Measurements from ENCODE around the gene RAET1G.
"Not testable (repeated sequence)": the region's sequence is repeated elsewhere in the genome, so short reads cannot be mapped to it uniquely, and the experiment has no call there.

Gene RAET1G

DNA sequence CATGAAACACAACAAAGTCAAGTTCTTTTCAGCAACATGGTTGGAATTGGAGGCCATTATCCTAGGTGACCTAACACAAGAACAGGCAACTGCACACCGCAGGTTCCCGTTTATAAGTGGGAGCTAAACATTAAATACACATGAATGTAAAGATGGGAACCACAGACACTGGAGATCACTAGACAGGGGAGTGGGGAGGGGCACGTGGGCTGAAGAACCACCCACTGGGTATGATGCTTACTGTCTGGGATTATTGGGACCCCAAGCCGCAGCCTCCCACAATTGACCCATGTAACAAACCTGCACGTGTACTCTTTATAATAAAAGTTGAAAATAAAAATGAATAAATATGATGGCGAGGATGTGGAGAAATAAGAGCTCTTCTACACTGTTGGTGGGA is 8.6 kb upstream of the RAET1G start:
- H3K4me3 ChIP-seq (IDR thresholded peaks at IDR 0.05; ENCODE audit: insufficient read depth, low read depth, low read length): no peak overlapping the region
- no peaks in the 10 kb centered on the region for H4K20me1 ChIP-seq (ENCODE audit: insufficient read depth)
- H2AFZ ChIP-seq (ENCODE audit: low read depth): no peak overlapping the region
- peaks cover 60% of the 10 kb centered on the region; the same call in 1 of the 2 replicates for H3K27me3 ChIP-seq (ENCODE audit: insufficient read depth, low read depth)
- H3K4me2 ChIP-seq: no peak overlapping the region
- TF ChIP-seq, protein P1, sequence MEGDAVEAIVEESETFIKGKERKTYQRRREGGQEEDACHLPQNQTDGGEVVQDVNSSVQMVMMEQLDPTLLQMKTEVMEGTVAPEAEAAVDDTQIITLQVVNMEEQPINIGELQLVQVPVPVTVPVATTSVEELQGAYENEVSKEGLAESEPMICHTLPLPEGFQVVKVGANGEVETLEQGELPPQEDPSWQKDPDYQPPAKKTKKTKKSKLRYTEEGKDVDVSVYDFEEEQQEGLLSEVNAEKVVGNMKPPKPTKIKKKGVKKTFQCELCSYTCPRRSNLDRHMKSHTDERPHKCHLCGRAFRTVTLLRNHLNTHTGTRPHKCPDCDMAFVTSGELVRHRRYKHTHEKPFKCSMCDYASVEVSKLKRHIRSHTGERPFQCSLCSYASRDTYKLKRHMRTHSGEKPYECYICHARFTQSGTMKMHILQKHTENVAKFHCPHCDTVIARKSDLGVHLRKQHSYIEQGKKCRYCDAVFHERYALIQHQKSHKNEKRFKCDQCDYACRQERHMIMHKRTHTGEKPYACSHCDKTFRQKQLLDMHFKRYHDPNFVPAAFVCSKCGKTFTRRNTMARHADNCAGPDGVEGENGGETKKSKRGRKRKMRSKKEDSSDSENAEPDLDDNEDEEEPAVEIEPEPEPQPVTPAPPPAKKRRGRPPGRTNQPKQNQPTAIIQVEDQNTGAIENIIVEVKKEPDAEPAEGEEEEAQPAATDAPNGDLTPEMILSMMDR (conservative IDR thresholded peaks at IDR 0.05; ENCODE audit: low read depth, low read length): no peak
- H3K27ac ChIP-seq: no peak overlapping the region
- H3K79me2 ChIP-seq (ENCODE audit: insufficient read depth, low read depth): no peaks in the 10 kb centered on the region
- no peaks in the 10 kb centered on the region for H3K36me3 ChIP-seq (ENCODE audit: insufficient read depth)
- H3K4me1 ChIP-seq (ENCODE audit: low read depth, poor library complexity, severe bottlenecking): peaks cover 12% of the 10 kb centered on the region
- H3K9ac ChIP-seq: no peak overlapping the region

- no peaks in the 10 kb centered on the region for H3K36me3 ChIP-seq (ENCODE audit: insufficient read depth)
- TF ChIP-seq, protein P1 (conservative IDR thresholded peaks at IDR 0.05; ENCODE audit: low read depth, low read length): peak; percentile 50
- H3K4me2 ChIP-seq: no peak overlapping the region
- H4K20me1 ChIP-seq (ENCODE audit: insufficient read depth): no peaks in the 10 kb centered on the region
- H3K27ac ChIP-seq: no peak overlapping the region
- H3K27me3 ChIP-seq (ENCODE audit: insufficient read depth, low read depth): peaks cover 54% of the 10 kb centered on the region; the same call in 1 of the 2 replicates
- no peaks in the 10 kb centered on the region for H3K79me2 ChIP-seq (ENCODE audit: insufficient read depth, low read depth)
- no peak overlapping the region for H3K9ac ChIP-seq
- no peak overlapping the region for H2AFZ ChIP-seq (ENCODE audit: low read depth)
- H3K4me3 ChIP-seq (IDR thresholded peaks at IDR 0.05; ENCODE audit: insufficient read depth, low read depth, low read length): no peak overlapping the region
- H3K4me1 ChIP-seq (ENCODE audit: low read depth, poor library complexity, severe bottlenecking): no peaks in the 10 kb centered on the region
Measured at GRCh38 chr6:149929422-149929821, 6.5 kb upstream of the RAET1G start.

DNA sequence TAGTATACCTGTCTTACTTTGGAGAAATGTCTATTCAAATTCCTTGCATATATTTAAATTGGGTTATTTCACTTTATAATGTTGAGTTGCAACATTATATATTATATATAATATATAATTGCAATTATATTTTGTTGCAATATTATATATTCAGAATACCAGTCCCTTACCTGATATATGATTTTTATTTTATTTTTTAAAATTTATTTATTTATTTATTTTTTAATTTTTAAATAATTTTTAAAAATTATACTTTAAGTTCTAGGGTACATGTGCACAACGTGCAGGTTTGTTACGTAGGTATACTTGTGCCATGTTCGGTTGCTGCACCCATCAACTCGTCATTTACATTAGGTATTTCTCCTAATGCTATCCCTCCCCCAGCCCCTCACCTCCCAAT is 4.1 kb upstream of the RAET1G start:
- not testable (repeated sequence) for H3K4me3 ChIP-seq (IDR thresholded peaks at IDR 0.05; ENCODE audit: insufficient read depth, low read depth, low read length); H4K20me1 ChIP-seq (ENCODE audit: insufficient read depth); H3K4me1 ChIP-seq (ENCODE audit: low read depth, poor library complexity, severe bottlenecking); H2AFZ ChIP-seq (ENCODE audit: low read depth); H3K4me2 ChIP-seq; H3K9ac ChIP-seq; H3K36me3 ChIP-seq (ENCODE audit: insufficient read depth); H3K79me2 ChIP-seq (ENCODE audit: insufficient read depth, low read depth); H3K27ac ChIP-seq
- H3K27me3 ChIP-seq (ENCODE audit: insufficient read depth, low read depth): peaks cover 59% of the 10 kb centered on the region; the same call in 1 of the 2 replicates

DNA sequence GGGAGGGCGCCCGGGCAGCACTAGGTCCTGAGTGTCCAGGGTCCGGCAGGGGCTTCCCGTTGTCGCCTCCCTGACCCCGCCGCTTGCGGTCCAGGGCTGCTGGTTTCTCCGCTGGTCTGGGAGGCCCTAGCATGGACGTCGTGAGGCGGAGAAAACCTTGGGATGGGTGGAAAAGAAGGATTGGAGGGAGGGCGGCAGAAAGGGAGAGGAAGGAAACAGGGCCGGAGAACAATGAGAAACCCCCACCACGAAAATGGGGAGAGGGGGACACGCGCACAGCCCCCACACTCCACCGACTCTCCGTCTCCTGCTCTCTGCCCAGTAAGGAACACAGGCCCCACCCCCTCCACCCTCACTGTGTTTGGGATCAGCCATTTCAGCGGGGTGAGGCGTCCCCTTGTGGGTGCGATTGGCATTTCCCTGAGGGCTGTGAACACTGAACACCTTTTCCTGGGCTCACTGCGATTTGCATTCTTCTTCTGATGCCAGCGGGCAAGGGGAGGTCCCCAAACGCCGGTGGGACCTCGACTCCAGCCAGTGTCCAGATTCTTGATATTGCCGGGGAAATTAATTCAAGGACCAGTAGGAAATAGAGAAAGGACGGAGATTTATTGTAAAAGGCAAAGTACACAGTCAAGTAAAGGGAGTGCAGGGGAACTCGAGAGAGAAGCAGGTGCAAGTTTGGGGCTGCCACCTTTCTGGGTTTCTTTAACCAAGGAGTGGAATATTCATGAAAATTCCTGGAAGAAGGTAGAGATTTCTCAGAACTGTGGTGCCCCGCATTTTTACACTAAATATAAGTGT is 3.3 kb upstream of the RAET1G start:
- Histone ChIP-seq H3K4me3 (IDR thresholded peaks at IDR 0.05; ENCODE audit: insufficient read depth, low read depth, low read length) (no peak overlapping the region), H3K4me1 (ENCODE audit: low read depth, poor library complexity, severe bottlenecking) (no peaks in the 10 kb centered on the region), H3K36me3 (ENCODE audit: insufficient read depth) (no peaks in the 10 kb centered on the region), H3K79me2 (ENCODE audit: insufficient read depth, low read depth) (no peaks in the 10 kb centered on the region), H3K27ac (no peak overlapping the region), H3K4me2 (peak overlapping the region; percentile 1; the same call in 1 of the 2 replicates), H2AFZ (ENCODE audit: low read depth) (no peak overlapping the region; the same call in 1 of the 2 replicates), H3K27me3 (ENCODE audit: insufficient read depth, low read depth) (peaks cover 55% of the 10 kb centered on the region; the same call in 1 of the 2 replicates), H3K9ac (no peak overlapping the region), H4K20me1 (ENCODE audit: insufficient read depth) (no peaks in the 10 kb centered on the region)
- TF ChIP-seq, protein P1 (conservative IDR thresholded peaks at IDR 0.05; ENCODE audit: low read depth, low read length): peak; percentile 71
